H9 (cell line): ENCODE results near the gene NTSR1. TPM values are rescaled to one million over a fixed set of nuclear protein-coding genes. Genes with fewer than 3 reads are reported as not detected.

ENCODE experiments used
- DNase-seq: peaks from one replicate; pipeline ENCODE4 v3.0.0-alpha.2; 2017
- H2AFZ ChIP-seq: one replicate; pipeline ENCODE4 v1.6.1; 2013; ENCODE audit warnings: mild to moderate bottlenecking, low read length, control low read depth, moderate library complexity
- H2AK5ac ChIP-seq: 2 replicates; pipeline ENCODE4 v1.6.1; 2013; ENCODE audit warnings: low read length, control low read depth, mixed read lengths; ENCODE audit not compliant: insufficient read length
- H2BK120ac ChIP-seq: one replicate; pipeline ENCODE4 v1.6.1; 2013; ENCODE audit warnings: low read depth, mild to moderate bottlenecking, low read length, control low read depth, inconsistent platforms; ENCODE audit not compliant: poor library complexity, severe bottlenecking
- H2BK12ac ChIP-seq: 2 replicates; pipeline ENCODE4 v1.6.1; 2013; ENCODE audit warnings: low read length, control low read depth, mixed read lengths, low read depth; ENCODE audit not compliant: insufficient read length
- H2BK15ac ChIP-seq: 2 replicates; pipeline ENCODE4 v1.6.1; 2013; ENCODE audit warnings: low read depth, low read length, control low read depth
- H2BK20ac ChIP-seq: one replicate; pipeline ENCODE4 v1.6.1; 2013; ENCODE audit warnings: low read depth, mild to moderate bottlenecking, low read length, control low read depth, inconsistent platforms; ENCODE audit not compliant: poor library complexity, severe bottlenecking
- H2BK5ac ChIP-seq: 2 replicates; pipeline ENCODE4 v1.6.1; 2013; ENCODE audit warnings: low read length, control low read depth, mixed read lengths; ENCODE audit not compliant: insufficient read length
- H3K14ac ChIP-seq: 2 replicates; pipeline ENCODE4 v1.6.1; 2013; ENCODE audit warnings: low read length, control low read depth; ENCODE audit not compliant: insufficient read depth
- H3K18ac ChIP-seq: 2 replicates; pipeline ENCODE4 v1.6.1; 2013; ENCODE audit warnings: low read depth, mild to moderate bottlenecking, mixed read lengths, low read length, control low read depth; ENCODE audit not compliant: insufficient read length
- H3K23ac ChIP-seq: 2 replicates; pipeline ENCODE4 v1.6.1; 2013; ENCODE audit warnings: low read length, control low read depth, mixed read lengths, low read depth; ENCODE audit not compliant: insufficient read length
- H3K23me2 ChIP-seq: 2 replicates; pipeline ENCODE4 v1.6.1; 2013; ENCODE audit warnings: low read depth, mild to moderate bottlenecking, mixed read lengths, low read length, control low read depth; ENCODE audit not compliant: insufficient read length, poor library complexity, severe bottlenecking
- H3K27ac ChIP-seq: 2 replicates; pipeline ENCODE4 v1.5.1; 2013; ENCODE audit warnings: low read length, control low read depth, mixed read lengths, low read depth; ENCODE audit not compliant: insufficient read length
- H3K27me3 ChIP-seq: 2 replicates; pipeline ENCODE4 v1.6.1; 2013; ENCODE audit warnings: low read length, control low read depth, inconsistent platforms; ENCODE audit not compliant: insufficient read depth
- H3K4ac ChIP-seq: 2 replicates; pipeline ENCODE4 v1.6.1; 2013; ENCODE audit warnings: low read depth, mild to moderate bottlenecking, control low read depth, inconsistent platforms, low read length, moderate library complexity
- H3K4me1 ChIP-seq: 2 replicates; pipeline ENCODE4 v1.6.1; 2013; ENCODE audit warnings: low read length, control low read depth, inconsistent platforms; ENCODE audit not compliant: insufficient read depth
- H3K4me2 ChIP-seq: 2 replicates; pipeline ENCODE4 v1.6.1; 2013; ENCODE audit warnings: low read length, control low read depth, mixed read lengths; ENCODE audit not compliant: insufficient read length, insufficient read depth
- H3K56ac ChIP-seq: 2 replicates; pipeline ENCODE4 v1.6.1; 2013; ENCODE audit warnings: low read depth, mild to moderate bottlenecking, mixed read lengths, low read length, control low read depth; ENCODE audit not compliant: insufficient read length
- H3K79me1 ChIP-seq: 2 replicates; pipeline ENCODE4 v1.6.1; 2013; ENCODE audit warnings: low read depth, mild to moderate bottlenecking, moderate library complexity, low read length, control low read depth, inconsistent platforms; ENCODE audit not compliant: insufficient read depth, poor library complexity, severe bottlenecking
- H3K79me2 ChIP-seq: 2 replicates; pipeline ENCODE4 v1.6.1; 2013; ENCODE audit warnings: low read length, control low read depth, inconsistent platforms; ENCODE audit not compliant: insufficient read depth
- H3K9ac ChIP-seq: 2 replicates; pipeline ENCODE4 v1.6.1; 2013; ENCODE audit warnings: low read length, control low read depth, mixed read lengths; ENCODE audit not compliant: insufficient read length; ENCODE audit errors: extremely low read depth
- H3K9me3 ChIP-seq: one replicate; pipeline ENCODE4 v1.6.1; 2013; ENCODE audit warnings: low read depth, low read length, inconsistent platforms; ENCODE audit not compliant: control insufficient read depth
- H3T11ph ChIP-seq: one replicate; pipeline ENCODE4 v1.6.1; 2013; ENCODE audit warnings: mild to moderate bottlenecking, low read length, control low read depth, inconsistent platforms
- H4K20me1 ChIP-seq: one replicate; pipeline ENCODE4 v1.6.1; 2013; ENCODE audit not compliant: control insufficient read depth, insufficient read length, insufficient read depth
- H4K5ac ChIP-seq: 2 replicates; pipeline ENCODE4 v1.6.1; 2013; ENCODE audit warnings: low read depth, mild to moderate bottlenecking, mixed read lengths, low read length, control low read depth; ENCODE audit not compliant: insufficient read length
- H4K8ac ChIP-seq: replicated peaks from 2 replicates; pipeline ENCODE4 v1.6.1; 2013; ENCODE audit warnings: low read length, control low read depth, mixed read lengths, low read depth; ENCODE audit not compliant: insufficient read length
- H4K91ac ChIP-seq: 2 replicates; pipeline ENCODE4 v1.6.1; 2013; ENCODE audit warnings: low read depth, mild to moderate bottlenecking, moderate library complexity, mixed read lengths, low read length, control low read depth; ENCODE audit not compliant: insufficient read length
- H3K27ac Mint-ChIP-seq, 3 experiments: 2 replicates in 2 of 3; 3 replicates in 1 of 3; pipeline ENCODE4 v1.8.0; 2020 to 2021; ENCODE audit warnings: mixed read lengths in 3 of 3, mild to moderate bottlenecking in 1 of 3, moderate library complexity in 1 of 3
- H3K27me3 Mint-ChIP-seq: 2 replicates; pipeline ENCODE4 v1.8.0; 2021; ENCODE audit warnings: low read depth, mild to moderate bottlenecking, moderate library complexity, mixed read lengths
- H3K36me3 Mint-ChIP-seq, 3 experiments: 2 replicates in 2 of 3; 3 replicates in 1 of 3; pipeline ENCODE4 v1.8.0; 2020 to 2021; ENCODE audit warnings: low read depth in 3 of 3, mixed read lengths in 3 of 3; ENCODE audit not compliant: insufficient read depth in 1 of 3
- H3K4me1 Mint-ChIP-seq, 2 experiments: 2 replicates each; pipeline ENCODE4 v1.8.0; 2020; ENCODE audit warnings: mixed read lengths in 2 of 2
- H3K4me3 Mint-ChIP-seq, 2 experiments: 2 replicates in 1 of 2; 3 replicates in 1 of 2; pipeline ENCODE4 v1.8.0; 2020 to 2021; ENCODE audit warnings: mild to moderate bottlenecking in 2 of 2, mixed read lengths in 2 of 2, moderate library complexity in 1 of 2
- H3K9me3 Mint-ChIP-seq, 2 experiments: 2 replicates in 1 of 2; 3 replicates in 1 of 2; pipeline ENCODE4 v1.8.0; 2020; ENCODE audit warnings: mild to moderate bottlenecking in 2 of 2, mixed read lengths in 2 of 2, moderate library complexity in 1 of 2
- WGBS: extraction: QIAGEN DNeasy Blood & Tissue Kit; methylation state at CpG from one replicate; pipeline ENCODE4 v1.1.7; 2013; ENCODE audit warnings: missing lambda C conversion rate, low lambda C conversion rate, mixed read lengths; ENCODE audit not compliant: insufficient read length; ENCODE audit errors: extremely low coverage; 5-methylcytosine and 5-hydroxymethylcytosine counted together
- total RNA-seq: library from RNA; stranded (reverse); gene quantifications from 2 replicates; pipeline ENCODE4 v1.2.1, GENCODE V29; 2021
- TF ChIP-seq, protein P1 (sequence below): fragments of 200-600 bp; sonication (generic); conservative IDR thresholded peaks from 3 replicates; pipeline ENCODE4 v1.8.0; 2021; ENCODE audit warnings: antibody characterized with exemption, mild to moderate bottlenecking

NTSR1 gene
- total RNA-seq, 1 experiment from 2014 or later: 0.11 TPM

DNA sequence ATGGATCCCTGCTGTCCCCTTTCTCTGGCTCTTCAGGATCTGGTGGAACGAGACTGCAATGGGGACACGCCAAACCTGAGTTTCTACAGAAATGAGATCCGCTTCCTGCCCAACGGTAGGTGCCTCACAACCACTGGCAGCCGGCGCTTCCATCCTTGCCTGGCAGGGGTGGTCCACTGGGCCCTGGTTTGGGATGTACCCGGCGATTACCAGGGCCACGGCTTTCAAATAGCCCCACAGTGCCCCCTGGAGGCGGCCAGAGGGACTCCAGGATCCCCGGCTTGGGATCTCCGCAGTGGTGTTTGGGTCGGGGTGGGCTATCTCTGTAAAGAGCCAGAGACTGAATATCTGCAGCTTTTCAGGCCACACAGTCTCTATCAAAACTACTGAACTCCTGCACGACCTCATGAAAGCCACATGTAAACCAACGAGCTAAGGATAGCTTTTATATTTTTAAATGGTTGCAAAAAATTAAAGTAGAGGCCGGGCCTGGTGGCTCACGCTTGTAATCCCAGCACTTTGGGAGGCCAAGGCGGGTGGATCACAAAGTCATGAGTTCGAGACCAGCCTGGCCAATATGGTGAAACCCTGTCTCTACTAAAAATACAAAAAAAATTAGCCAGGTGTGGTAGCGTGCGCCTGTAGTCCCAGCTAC lies 99.7 kb downstream of the NTSR1 start:
- H4K5ac ChIP-seq: no peak overlapping the region
- no CpG with 5 or more reads among the region's 21 CpGs for WGBS
- no peak overlapping the region for H3K56ac ChIP-seq
- H2BK120ac ChIP-seq: no peak overlapping the region
- no peak overlapping the region for H2AFZ ChIP-seq
- no peak overlapping the region for H3K9ac ChIP-seq
- no peak overlapping the region for H2BK20ac ChIP-seq
- no peak overlapping the region for H2BK15ac ChIP-seq
- H2AK5ac ChIP-seq: no peak overlapping the region
- H3K27ac Mint-ChIP-seq: no peak overlapping the region
- H3K4me3 Mint-ChIP-seq: peak overlapping the region in 1 of 2 experiments; percentile 35; a peak in 1 of 5 replicates
- peaks cover 4 to 28% (median 27%) of the 10 kb centered on the region in 3 experiments for H3K36me3 Mint-ChIP-seq
- no peak overlapping the region for H3K4ac ChIP-seq
- no peak overlapping the region for H4K91ac ChIP-seq
- no peak overlapping the region for H3K27ac ChIP-seq
- H4K8ac ChIP-seq: no peak overlapping the region
- H3K9me3 ChIP-seq: no peaks in the 10 kb centered on the region
- no peak overlapping the region for H3K18ac ChIP-seq
- peaks cover 10% of the 10 kb centered on the region for H3K27me3 Mint-ChIP-seq
- no peak overlapping the region for H2BK5ac ChIP-seq
- peak; percentile 82 for DNase-seq
- H2BK12ac ChIP-seq: no peak overlapping the region
- no peak overlapping the region for H3K23ac ChIP-seq
- H3K14ac ChIP-seq: no peak overlapping the region
- H3K4me2 ChIP-seq: no peak overlapping the region
- H3T11ph ChIP-seq: no peak overlapping the region
- no peaks in the 10 kb centered on the region for H4K20me1 ChIP-seq
- no peaks in the 10 kb centered on the region for H3K23me2 ChIP-seq
- no peaks in the 10 kb centered on the region for H3K79me1 ChIP-seq
- peaks cover 10 to 16% of the 10 kb centered on the region in 2 experiments for H3K4me1 Mint-ChIP-seq
- H3K79me2 ChIP-seq: no peaks in the 10 kb centered on the region
- no peaks in the 10 kb centered on the region for H3K9me3 Mint-ChIP-seq
- TF ChIP-seq, protein P1, sequence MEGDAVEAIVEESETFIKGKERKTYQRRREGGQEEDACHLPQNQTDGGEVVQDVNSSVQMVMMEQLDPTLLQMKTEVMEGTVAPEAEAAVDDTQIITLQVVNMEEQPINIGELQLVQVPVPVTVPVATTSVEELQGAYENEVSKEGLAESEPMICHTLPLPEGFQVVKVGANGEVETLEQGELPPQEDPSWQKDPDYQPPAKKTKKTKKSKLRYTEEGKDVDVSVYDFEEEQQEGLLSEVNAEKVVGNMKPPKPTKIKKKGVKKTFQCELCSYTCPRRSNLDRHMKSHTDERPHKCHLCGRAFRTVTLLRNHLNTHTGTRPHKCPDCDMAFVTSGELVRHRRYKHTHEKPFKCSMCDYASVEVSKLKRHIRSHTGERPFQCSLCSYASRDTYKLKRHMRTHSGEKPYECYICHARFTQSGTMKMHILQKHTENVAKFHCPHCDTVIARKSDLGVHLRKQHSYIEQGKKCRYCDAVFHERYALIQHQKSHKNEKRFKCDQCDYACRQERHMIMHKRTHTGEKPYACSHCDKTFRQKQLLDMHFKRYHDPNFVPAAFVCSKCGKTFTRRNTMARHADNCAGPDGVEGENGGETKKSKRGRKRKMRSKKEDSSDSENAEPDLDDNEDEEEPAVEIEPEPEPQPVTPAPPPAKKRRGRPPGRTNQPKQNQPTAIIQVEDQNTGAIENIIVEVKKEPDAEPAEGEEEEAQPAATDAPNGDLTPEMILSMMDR: peak; percentile 92
- H3K27me3 ChIP-seq: no peaks in the 10 kb centered on the region
- H3K4me1 ChIP-seq: no peaks in the 10 kb centered on the region; the same call in 1 of the 2 replicates
